SH-SY5Y (cell line): ENCODE results near the gene UBFD1.

ENCODE experiments used
- GATA2 ChIP-seq: IDR thresholded peaks from 2 replicates; pipeline ENCODE4 v1.6.1; 2011; ENCODE audit warnings: mild to moderate bottlenecking, low read depth, low read length
- GATA3 ChIP-seq: IDR thresholded peaks from 2 replicates; pipeline ENCODE4 v1.6.1; 2011; ENCODE audit warnings: low read depth, mild to moderate bottlenecking, low read length, moderate library complexity

GRCh38 chr16:23527961-23528643 lies 29.4 kb upstream of the UBFD1 start:
- TF ChIP-seq GATA2 (no peak), GATA3 (no peak)
